HepG2 (cell line): ENCODE measurements around the gene GJB1. TPM values are rescaled to one million over a fixed set of nuclear protein-coding genes. Genes with fewer than 3 reads are reported as not detected.
A peak's percentile ranks its signal among the peaks of the same experiment; 100 is the strongest.

ENCODE experiments used
- ATAC-seq: fragments of 200-7000 bp; cut with Tn5 transposase; 3 replicates; pipeline ENCODE4 v1.9.1; 2020; ENCODE audit warnings: mild to moderate bottlenecking, moderate library complexity
- BruUV-seq: library from RNA; stranded (reverse); fragments of 400-500 nt; replicated peaks from 2 replicates; lab custom pipeline; 2021; lab: Mats Ljungman, UMichigan
- CTCF ChIA-PET: fragments of 300-600 bp; formaldehyde crosslinking; extraction: SDS; loops from one replicate; lab custom pipeline; 2021; ENCODE audit warnings: low total read pairs, inconsistent platforms, low intra/inter-chr PET ratio; lab: Yijun Ruan, JAX
- POLR2A ChIA-PET: fragments of 350-600 bp; sonication (Branson Sonifier 250); formaldehyde crosslinking; loops from one replicate; lab custom pipeline; 2020; ENCODE audit warnings: antibody characterized with exemption, inconsistent platforms; lab: Yijun Ruan, JAX
- DNase-seq: peaks from one replicate; pipeline ENCODE4 v3.0.0-alpha.2; 2015; ENCODE audit warnings: low spot score
- FAIRE-seq: peaks from 3 replicates; lab custom pipeline; 2011; peaks lifted over from hg19 to GRCh38; lab: Jason Lieb, UNC
- H2AFZ ChIP-seq: one replicate; pipeline ENCODE4 v1.6.1; 2011; ENCODE audit warnings: low read length, inconsistent platforms
- H3K27ac ChIP-seq: fragments of 300-600 bp; 3 replicates; pipeline ENCODE4 v1.8.0; 2011; ENCODE audit warnings: mixed run types, mild to moderate bottlenecking, mixed read lengths, low read length, inconsistent platforms; ENCODE audit not compliant: insufficient read depth; ENCODE audit errors: extremely low read length
- H3K27me3 ChIP-seq, 2 experiments: fragments of 200-600 bp in 1 of 2; 2 replicates in 1 of 2; 3 replicates in 1 of 2; pipeline versions ENCODE4 v1.6.0 to v1.8.0; 2011; ENCODE audit warnings: low read length in 2 of 2, mild to moderate bottlenecking in 2 of 2, moderate library complexity in 2 of 2, inconsistent platforms in 1 of 2; ENCODE audit not compliant: insufficient read depth in 2 of 2, control insufficient read depth in 1 of 2
- H3K36me3 ChIP-seq, 2 experiments: fragments of 200-600 bp in 1 of 2; replicated peaks in 1 of 2; 2 replicates in 1 of 2; 3 replicates in 1 of 2; pipeline versions ENCODE4 v1.5.1 to v1.8.0; 2011; ENCODE audit warnings: low read length in 2 of 2, inconsistent platforms in 1 of 2; ENCODE audit not compliant: insufficient read depth in 2 of 2, control insufficient read depth in 1 of 2
- H3K4me1 ChIP-seq: 2 replicates; pipeline ENCODE4 v1.5.1; 2012; ENCODE audit warnings: low read length, inconsistent platforms; ENCODE audit not compliant: insufficient read depth
- H3K4me2 ChIP-seq: 2 replicates; pipeline ENCODE4 v1.6.0; 2011; ENCODE audit warnings: low read depth, low read length, inconsistent platforms
- H3K4me3 ChIP-seq, 3 experiments: fragments of 200-600 bp in 1 of 3; sonication (generic), shearing (Covaris generic) in 1 of 3; replicated peaks in 1 of 3; 2 replicates each; pipeline ENCODE4 v1.5.1; 2011 to 2016; ENCODE audit warnings: low read length in 3 of 3, inconsistent platforms in 2 of 3, low read depth in 2 of 3, mild to moderate bottlenecking in 2 of 3, control low read depth in 1 of 3, mixed read lengths in 1 of 3; ENCODE audit not compliant: insufficient read depth in 1 of 3
- H3K79me2 ChIP-seq: one replicate; pipeline ENCODE4 v1.6.1; 2011; ENCODE audit warnings: low read length, inconsistent platforms; ENCODE audit not compliant: insufficient read depth
- H3K9ac ChIP-seq: 2 replicates; pipeline ENCODE4 v1.6.0; 2011; ENCODE audit warnings: mild to moderate bottlenecking, low read depth, low read length, inconsistent platforms; ENCODE audit not compliant: insufficient read depth
- H3K9me3 ChIP-seq: 2 replicates; pipeline ENCODE4 v1.5.1; 2012; ENCODE audit warnings: mild to moderate bottlenecking, low read length
- H4K20me1 ChIP-seq: 2 replicates; pipeline ENCODE4 v1.6.0; 2011; ENCODE audit warnings: inconsistent platforms, mild to moderate bottlenecking, low read length, moderate library complexity; ENCODE audit not compliant: insufficient read depth
- CHCHD3 ChIP-seq: sonication (generic); formaldehyde crosslinking; IDR thresholded peaks from 2 replicates; pipeline ENCODE4 v1.8.0; 2022; ENCODE audit warnings: mild to moderate bottlenecking, missing genetic modification reagents, moderate library complexity
- CHD2 ChIP-seq: IDR thresholded peaks from 2 replicates; pipeline ENCODE4 v1.6.1; 2011; ENCODE audit warnings: low read depth, low read length, improper control_type of control experiment
- DR1 ChIP-seq: sonication (generic); formaldehyde crosslinking; IDR thresholded peaks from 2 replicates; pipeline ENCODE4 v1.8.0; 2021; ENCODE audit warnings: mild to moderate bottlenecking, missing genetic modification reagents, inconsistent platforms
- HDAC2 ChIP-seq: sonication (generic); formaldehyde crosslinking; IDR thresholded peaks from 2 replicates; pipeline ENCODE4 v1.4.0; 2020; ENCODE audit warnings: missing genetic modification reagents
- KAT8 ChIP-seq: IDR thresholded peaks from 2 replicates; pipeline ENCODE4 v1.6.1; 2016; ENCODE audit warnings: missing genetic modification reagents, missing compliant biosample characterization
- NFIC ChIP-seq: IDR thresholded peaks from 2 replicates; pipeline ENCODE4 v1.6.1; 2012; ENCODE audit warnings: mild to moderate bottlenecking, low read length, inconsistent platforms
- NR2F6 ChIP-seq, 2 experiments: IDR thresholded peaks; 2 replicates each; pipeline ENCODE4 v1.6.1; 2016; ENCODE audit warnings: antibody characterized with exemption in 1 of 2, mild to moderate bottlenecking in 1 of 2
- PRPF4 ChIP-seq: fragments of 200-400 bp; formaldehyde crosslinking; IDR thresholded peaks from 2 replicates; pipeline ENCODE4 v1.6.1; 2016; ENCODE audit warnings: low read length, low read depth; ENCODE audit not compliant: poor library complexity, severe bottlenecking
- RARG ChIP-seq: sonication (generic); formaldehyde crosslinking; IDR thresholded peaks from 2 replicates; pipeline ENCODE4 v1.4.0; 2020; ENCODE audit warnings: low read depth, mild to moderate bottlenecking, missing genetic modification reagents
- SRF ChIP-seq: IDR thresholded peaks from 2 replicates; pipeline ENCODE4 v1.6.1; 2011; ENCODE audit warnings: mild to moderate bottlenecking, low read depth, low read length, moderate library complexity
- TFDP2 ChIP-seq: sonication (generic); formaldehyde crosslinking; IDR thresholded peaks from 2 replicates; pipeline ENCODE4 v1.4.0; 2020; ENCODE audit warnings: missing genetic modification reagents
- TSC22D2 ChIP-seq: sonication (generic); formaldehyde crosslinking; IDR thresholded peaks from 2 replicates; pipeline ENCODE4 v1.5.1; 2020; ENCODE audit warnings: missing genetic modification reagents, mild to moderate bottlenecking, borderline replicate concordance
- U2AF2 ChIP-seq: fragments of 200-400 bp; formaldehyde crosslinking; IDR thresholded peaks from 2 replicates; pipeline ENCODE4 v1.6.1; 2017; ENCODE audit warnings: low read depth, mild to moderate bottlenecking, low read length
- ZIK1 ChIP-seq: sonication (generic); formaldehyde crosslinking; IDR thresholded peaks from 2 replicates; pipeline ENCODE4 v1.5.0; 2020; ENCODE audit warnings: mild to moderate bottlenecking, low read depth, missing genetic modification reagents, borderline replicate concordance
- ZNF225 ChIP-seq: sonication (generic); formaldehyde crosslinking; IDR thresholded peaks from 2 replicates; pipeline ENCODE4 v1.4.0; 2020; ENCODE audit warnings: mild to moderate bottlenecking, missing genetic modification reagents
- ZNF75D ChIP-seq: sonication (generic); formaldehyde crosslinking; IDR thresholded peaks from 2 replicates; pipeline ENCODE4 v1.8.1; 2023; ENCODE audit warnings: missing genetic modification reagents, mild to moderate bottlenecking, borderline replicate concordance
- WGBS: methylation state at CpG from one replicate; pipeline ENCODE4 v1.1.6; 2017; ENCODE audit warnings: low lambda C conversion rate; 5-methylcytosine and 5-hydroxymethylcytosine counted together
- in situ Hi-C: cut with HindIII; loops from 2 replicates; pipeline ENCODE4 v1.10.0; 2017; ENCODE audit warnings: low pct_unique_long_range_greater_than_20kb; ENCODE audit not compliant: extremely low pct_ligation_motif_present
- intact Hi-C: fragments of 100-400 bp; cut with micrococcal nuclease; formaldehyde crosslinking; loops from one replicate; pipeline ENCODE4 v1.10.0; 2022; ENCODE audit not compliant: unreplicated experiment
- polyA plus RNA-seq, 8 experiments: library from polyadenylated mRNA; depleted of rRNA in 3 of 8; stranded (reverse) in 7 of 8; unstranded in 1 of 8; fragments of >200 nt; fragmentation: Illumina TruSeq in 4 of 8; extraction: Trizol in 4 of 8; gene quantifications; 2 replicates each; pipeline versions ENCODE4 v1.2.1 to v1.2.3, GENCODE V29; 2011 to 2016; ENCODE audit warnings: low read depth in 4 of 8, missing spikeins in 1 of 8, mixed read lengths in 1 of 8; ENCODE audit not compliant: insufficient read depth in 1 of 8
- total RNA-seq, 5 experiments: library from RNA; depleted of rRNA; stranded (reverse); fragments of >200 nt; fragmentation: Illumina TruSeq; extraction: Trizol; gene quantifications; 2 replicates each; pipeline ENCODE4 v1.2.3, GENCODE V29; 2016; ENCODE audit warnings: low read depth in 1 of 5
- TF ChIP-seq, protein P1 (sequence below): sonication (generic); formaldehyde crosslinking; IDR thresholded peaks from 2 replicates; pipeline ENCODE4 v1.4.0; 2020; ENCODE audit warnings: missing genetic modification reagents
- TF ChIP-seq, protein P2 (sequence below): sonication (generic); formaldehyde crosslinking; IDR thresholded peaks from 2 replicates; pipeline ENCODE4 v1.8.1; 2023; ENCODE audit warnings: mild to moderate bottlenecking, missing genetic modification reagents

The GJB1 gene
- total and polyA plus RNA-seq, 2 of the 13 experiments (the other 11 are each of a cell fraction or from before 2014, with no cell fraction given): 111 to 161 TPM

GRCh38 chrX:71252221-71252620 lies 29.2 kb downstream of the GJB1 start:
- peak overlapping the region; percentile 75 for H3K4me2 ChIP-seq
- no peaks in the 10 kb centered on the region for H3K9me3 ChIP-seq
- H3K36me3 ChIP-seq: peaks cover 8 to 22% of the 10 kb centered on the region in 2 experiments
- H3K4me3 ChIP-seq: peak overlapping the region in 2 of 3 experiments; percentile 30 to 76; a peak in 2 of 6 replicates
- 89% methylated on average over 2 of the region's 2 CpGs for WGBS
- ChIA-PET CTCF (no interaction called here), POLR2A (interaction anchor here (0.9 kb wide), 1 partner anchor 114 kb away, joined by 3 read pairs; the partner anchor contains the start of gene TAF1)
- peaks cover 18% of the 10 kb centered on the region for H3K79me2 ChIP-seq
- H3K27ac ChIP-seq: no peak overlapping the region
- H3K4me1 ChIP-seq: peaks cover 35% of the 10 kb centered on the region
- no peak overlapping the region for H2AFZ ChIP-seq
- ATAC-seq (no peak), FAIRE-seq (no peak), DNase-seq (no peak)
- H4K20me1 ChIP-seq: no peaks in the 10 kb centered on the region
- H3K9ac ChIP-seq: peak overlapping the region; percentile 56; the same call in 1 of the 2 replicates
- no peaks in the 10 kb centered on the region; a peak in 1 of 5 replicates for H3K27me3 ChIP-seq
- intact Hi-C loops (loop anchor here (5.0 kb wide), 1 partner anchor 70 kb away; no protein-coding TSS in a partner anchor), in situ Hi-C loops (no loop called here)
- TF ChIP-seq ZNF75D (CRISPR knock-in tag): no peak
- no peak for TF ChIP-seq ZIK1
- TF ChIP-seq RARG (CRISPR knock-in tag): no peak
- no peak for TF ChIP-seq NFIC
- no peak for TF ChIP-seq CHCHD3
- no peak for TF ChIP-seq TSC22D2 (CRISPR knock-in tag)
- TF ChIP-seq SRF: no peak
- TF ChIP-seq NR2F6 (IDR thresholded peaks at IDR 0.05): no peak
- TF ChIP-seq NR2F6 (CRISPR knock-in tag; IDR thresholded peaks at IDR 0.05): no peak
- no peak for TF ChIP-seq DR1
- TF ChIP-seq CHD2: no peak
- no peak for TF ChIP-seq HDAC2 (CRISPR knock-in tag)
- TF ChIP-seq, protein P1, sequence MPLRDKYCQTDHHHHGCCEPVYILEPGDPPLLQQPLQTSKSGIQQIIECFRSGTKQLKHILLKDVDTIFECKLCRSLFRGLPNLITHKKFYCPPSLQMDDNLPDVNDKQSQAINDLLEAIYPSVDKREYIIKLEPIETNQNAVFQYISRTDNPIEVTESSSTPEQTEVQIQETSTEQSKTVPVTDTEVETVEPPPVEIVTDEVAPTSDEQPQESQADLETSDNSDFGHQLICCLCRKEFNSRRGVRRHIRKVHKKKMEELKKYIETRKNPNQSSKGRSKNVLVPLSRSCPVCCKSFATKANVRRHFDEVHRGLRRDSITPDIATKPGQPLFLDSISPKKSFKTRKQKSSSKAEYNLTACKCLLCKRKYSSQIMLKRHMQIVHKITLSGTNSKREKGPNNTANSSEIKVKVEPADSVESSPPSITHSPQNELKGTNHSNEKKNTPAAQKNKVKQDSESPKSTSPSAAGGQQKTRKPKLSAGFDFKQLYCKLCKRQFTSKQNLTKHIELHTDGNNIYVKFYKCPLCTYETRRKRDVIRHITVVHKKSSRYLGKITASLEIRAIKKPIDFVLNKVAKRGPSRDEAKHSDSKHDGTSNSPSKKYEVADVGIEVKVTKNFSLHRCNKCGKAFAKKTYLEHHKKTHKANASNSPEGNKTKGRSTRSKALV (CRISPR knock-in tag): no peak
- TF ChIP-seq PRPF4: no peak
- no peak for TF ChIP-seq KAT8 (CRISPR knock-in tag)
- TF ChIP-seq, protein P2, sequence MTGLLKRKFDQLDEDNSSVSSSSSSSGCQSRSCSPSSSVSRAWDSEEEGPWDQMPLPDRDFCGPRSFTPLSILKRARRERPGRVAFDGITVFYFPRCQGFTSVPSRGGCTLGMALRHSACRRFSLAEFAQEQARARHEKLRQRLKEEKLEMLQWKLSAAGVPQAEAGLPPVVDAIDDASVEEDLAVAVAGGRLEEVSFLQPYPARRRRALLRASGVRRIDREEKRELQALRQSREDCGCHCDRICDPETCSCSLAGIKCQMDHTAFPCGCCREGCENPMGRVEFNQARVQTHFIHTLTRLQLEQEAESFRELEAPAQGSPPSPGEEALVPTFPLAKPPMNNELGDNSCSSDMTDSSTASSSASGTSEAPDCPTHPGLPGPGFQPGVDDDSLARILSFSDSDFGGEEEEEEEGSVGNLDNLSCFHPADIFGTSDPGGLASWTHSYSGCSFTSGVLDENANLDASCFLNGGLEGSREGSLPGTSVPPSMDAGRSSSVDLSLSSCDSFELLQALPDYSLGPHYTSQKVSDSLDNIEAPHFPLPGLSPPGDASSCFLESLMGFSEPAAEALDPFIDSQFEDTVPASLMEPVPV (CRISPR knock-in tag): no peak
- no peak for TF ChIP-seq U2AF2
- TF ChIP-seq TFDP2: no peak
- TF ChIP-seq ZNF225 (CRISPR knock-in tag): no peak
- BruUV-seq: no TSS peak
